ENCODE results near the gene MAPKAPK2.

GRCh38 chr1:206647224-206647623 is 37.5 kb upstream of the MAPKAPK2 start:
- TF ChIP-seq EZH2 (IDR thresholded peaks at IDR 0.05; ENCODE audit: borderline replicate concordance) (no peak), CTCF (IDR thresholded peaks at IDR 0.05; ENCODE audit: poor library complexity) (no peak)

Measured in hepatocyte (in vitro differentiated cells).